ENCODE results near the gene LOXL1. TPM values are rescaled to one million over a fixed set of nuclear protein-coding genes. Genes with fewer than 3 reads are reported as not detected.

LOXL1 gene
- total RNA-seq, 4 donors from 2014 or later: 1.8 to 8.3 (median 5.4) TPM

GRCh38 chr15:73940061-73940981 lies 14.1 kb downstream of the LOXL1 start:
- Histone ChIP-seq H3K4me1 (peaks cover 0 to 29% (median 0%) of the 10 kb centered on the region in 4 donors), H3K27me3 (no peaks in the 10 kb centered on the region), H3K9me3 (no peaks in the 10 kb centered on the region), H3K27ac (peak overlapping the region in 2 of 4 donors; percentile 8 to 23), H3K4me3 (no peak overlapping the region), H3K36me3 (no peaks in the 10 kb centered on the region)
- DNase-seq: peak in 1 of 3 donors; percentile 69
- no peak for TF ChIP-seq POLR2A (IDR thresholded peaks at IDR 0.05)
- TF ChIP-seq, protein P1, sequence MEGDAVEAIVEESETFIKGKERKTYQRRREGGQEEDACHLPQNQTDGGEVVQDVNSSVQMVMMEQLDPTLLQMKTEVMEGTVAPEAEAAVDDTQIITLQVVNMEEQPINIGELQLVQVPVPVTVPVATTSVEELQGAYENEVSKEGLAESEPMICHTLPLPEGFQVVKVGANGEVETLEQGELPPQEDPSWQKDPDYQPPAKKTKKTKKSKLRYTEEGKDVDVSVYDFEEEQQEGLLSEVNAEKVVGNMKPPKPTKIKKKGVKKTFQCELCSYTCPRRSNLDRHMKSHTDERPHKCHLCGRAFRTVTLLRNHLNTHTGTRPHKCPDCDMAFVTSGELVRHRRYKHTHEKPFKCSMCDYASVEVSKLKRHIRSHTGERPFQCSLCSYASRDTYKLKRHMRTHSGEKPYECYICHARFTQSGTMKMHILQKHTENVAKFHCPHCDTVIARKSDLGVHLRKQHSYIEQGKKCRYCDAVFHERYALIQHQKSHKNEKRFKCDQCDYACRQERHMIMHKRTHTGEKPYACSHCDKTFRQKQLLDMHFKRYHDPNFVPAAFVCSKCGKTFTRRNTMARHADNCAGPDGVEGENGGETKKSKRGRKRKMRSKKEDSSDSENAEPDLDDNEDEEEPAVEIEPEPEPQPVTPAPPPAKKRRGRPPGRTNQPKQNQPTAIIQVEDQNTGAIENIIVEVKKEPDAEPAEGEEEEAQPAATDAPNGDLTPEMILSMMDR (IDR thresholded peaks at IDR 0.05): no peak

DNA sequence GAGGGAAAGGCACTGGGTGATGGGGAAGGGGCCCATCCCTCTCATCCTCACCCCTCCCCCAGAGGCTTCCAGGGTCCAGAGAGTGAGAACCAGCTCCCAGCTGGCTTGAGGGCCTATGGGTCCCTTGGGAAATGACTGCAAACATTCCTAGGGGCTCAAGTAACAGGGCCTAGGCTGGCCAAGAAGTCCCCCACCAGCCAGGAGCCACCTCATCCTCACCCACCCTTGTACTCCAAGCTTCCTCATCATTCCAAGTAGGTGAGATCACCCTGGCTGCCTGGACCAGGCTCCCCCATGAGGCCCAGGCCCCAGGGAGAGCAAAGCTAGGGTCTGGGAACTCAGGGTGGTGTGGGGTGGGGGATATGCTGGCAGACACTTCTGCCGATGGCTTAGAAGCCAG lies 14.8 kb downstream of the LOXL1 start:
- H3K4me3 ChIP-seq: no peak overlapping the region
- no peaks in the 10 kb centered on the region for H3K9me3 ChIP-seq
- no peaks in the 10 kb centered on the region for H3K27me3 ChIP-seq
- peak overlapping the region in 3 of 4 donors; percentile 8 to 23 (median 10) for H3K27ac ChIP-seq
- peaks cover 0 to 27% (median 0%) of the 10 kb centered on the region in 4 donors for H3K4me1 ChIP-seq
- H3K36me3 ChIP-seq: no peaks in the 10 kb centered on the region
- no peak for TF ChIP-seq POLR2A (IDR thresholded peaks at IDR 0.05)
- TF ChIP-seq, protein P1 (IDR thresholded peaks at IDR 0.05): no peak
- DNase-seq: peak in 1 of 3 donors; percentile 30

DNA sequence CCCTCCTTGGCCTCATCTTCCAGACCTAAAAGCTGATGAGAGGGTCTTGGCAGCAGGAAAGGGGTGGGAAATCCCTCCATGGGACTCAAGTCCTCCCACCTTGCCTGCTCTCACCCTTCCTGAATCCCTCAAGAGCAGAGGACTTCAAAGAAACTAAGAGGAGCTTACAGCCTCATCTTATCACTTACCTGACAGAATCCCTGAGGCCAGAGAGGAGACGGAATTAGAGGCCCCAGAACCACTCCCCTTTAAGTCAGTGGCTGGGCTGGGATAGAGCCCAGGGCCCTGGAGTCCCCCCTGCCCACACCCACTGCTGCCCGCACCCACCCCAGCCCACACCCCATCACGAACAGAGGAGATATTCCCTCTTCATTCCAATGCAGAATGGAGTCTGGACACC lies 15.2 kb downstream of the LOXL1 start:
- DNase-seq: no peak
- no peak overlapping the region for H3K4me3 ChIP-seq
- TF ChIP-seq, protein P1 (IDR thresholded peaks at IDR 0.05): no peak
- no peak for TF ChIP-seq POLR2A (IDR thresholded peaks at IDR 0.05)
- peak overlapping the region in 1 of 4 donors; percentile 10 for H3K27ac ChIP-seq
- peaks cover 0 to 23% (median 0%) of the 10 kb centered on the region in 4 donors for H3K4me1 ChIP-seq
- H3K9me3 ChIP-seq: no peaks in the 10 kb centered on the region
- H3K36me3 ChIP-seq: no peaks in the 10 kb centered on the region
- no peaks in the 10 kb centered on the region for H3K27me3 ChIP-seq

DNA sequence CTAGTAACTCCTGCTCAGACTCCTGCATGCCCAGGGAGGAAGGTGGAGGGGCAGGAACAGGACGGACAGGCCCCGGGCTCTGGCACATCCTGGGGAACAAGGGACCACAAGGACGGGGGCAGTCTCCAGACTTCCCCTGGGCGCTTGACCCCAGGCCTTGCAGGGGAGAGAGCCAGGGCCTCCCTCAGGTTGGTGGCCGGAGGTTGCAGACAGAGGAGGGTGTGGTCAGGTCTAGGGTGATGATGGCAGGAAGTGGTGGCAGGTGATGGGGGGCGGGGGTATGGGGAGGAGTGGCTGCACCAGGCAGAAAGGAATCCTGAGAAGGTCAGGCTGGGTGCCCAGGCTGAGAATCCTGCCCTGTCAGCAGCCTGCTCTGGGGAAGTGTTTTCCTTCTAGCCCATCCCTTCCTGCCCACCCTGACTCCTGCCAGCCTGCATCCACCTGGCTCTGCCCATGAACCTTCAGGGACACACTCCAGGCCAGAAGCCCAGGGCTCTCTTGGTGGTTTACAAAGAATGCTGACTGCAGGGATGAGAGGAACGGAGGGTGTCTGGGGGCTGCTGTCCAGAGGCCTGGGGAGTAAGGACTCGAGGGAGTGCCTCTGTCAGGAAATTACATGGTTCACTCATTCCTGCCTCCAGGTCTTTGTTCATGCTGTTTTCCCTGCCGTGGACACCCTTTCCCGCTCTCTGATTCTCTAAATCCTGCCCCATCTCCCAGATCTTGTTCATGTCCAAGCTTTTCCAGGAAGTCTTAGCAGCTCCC lies 15.8 kb downstream of the LOXL1 start:
- H3K9me3 ChIP-seq: no peaks in the 10 kb centered on the region
- H3K36me3 ChIP-seq: no peaks in the 10 kb centered on the region
- H3K4me1 ChIP-seq: peaks cover 0 to 17% (median 0%) of the 10 kb centered on the region in 4 donors
- DNase-seq: peak in 1 of 3 donors; percentile 45
- no peak overlapping the region for H3K4me3 ChIP-seq
- TF ChIP-seq, protein P1 (IDR thresholded peaks at IDR 0.05): no peak
- no peak for TF ChIP-seq POLR2A (IDR thresholded peaks at IDR 0.05)
- peak overlapping the region in 1 of 4 donors; percentile 10 for H3K27ac ChIP-seq
- H3K27me3 ChIP-seq: no peaks in the 10 kb centered on the region

DNA sequence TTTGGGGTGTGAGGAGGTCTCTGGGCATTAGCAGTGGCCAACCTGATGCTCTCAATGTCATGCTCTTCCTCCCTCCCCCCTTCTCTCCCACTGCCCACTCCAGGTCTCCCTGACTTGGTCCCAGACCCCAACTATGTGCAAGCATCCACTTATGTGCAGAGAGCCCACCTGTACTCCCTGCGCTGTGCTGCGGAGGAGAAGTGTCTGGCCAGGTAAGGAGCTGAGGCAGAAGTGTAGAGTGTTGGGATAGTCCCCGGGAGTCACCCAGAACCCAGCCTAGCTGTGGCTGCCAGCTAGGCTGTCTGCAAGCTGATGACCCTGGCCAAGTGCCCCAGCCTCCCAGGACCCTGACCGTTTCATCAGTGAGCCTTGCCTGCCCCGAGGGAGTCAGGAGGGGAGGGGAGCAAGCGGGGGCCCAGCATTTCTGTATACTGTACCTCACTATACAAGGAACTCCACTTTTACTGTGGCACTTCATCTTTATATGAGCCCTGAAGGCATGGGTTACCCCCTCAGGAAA lies 16.5 kb downstream of the LOXL1 start:
- DNase-seq: no peak
- no peak overlapping the region for H3K27ac ChIP-seq
- H3K27me3 ChIP-seq: no peaks in the 10 kb centered on the region
- no peak overlapping the region for H3K4me3 ChIP-seq
- no peaks in the 10 kb centered on the region for H3K9me3 ChIP-seq
- H3K36me3 ChIP-seq: no peaks in the 10 kb centered on the region
- H3K4me1 ChIP-seq: peaks cover 0 to 17% (median 0%) of the 10 kb centered on the region in 4 donors
- TF ChIP-seq POLR2A (IDR thresholded peaks at IDR 0.05): no peak

All from Peyer's patch (tissue), 4 donors.